Measurements from ENCODE around the gene GGPS1.

DNA sequence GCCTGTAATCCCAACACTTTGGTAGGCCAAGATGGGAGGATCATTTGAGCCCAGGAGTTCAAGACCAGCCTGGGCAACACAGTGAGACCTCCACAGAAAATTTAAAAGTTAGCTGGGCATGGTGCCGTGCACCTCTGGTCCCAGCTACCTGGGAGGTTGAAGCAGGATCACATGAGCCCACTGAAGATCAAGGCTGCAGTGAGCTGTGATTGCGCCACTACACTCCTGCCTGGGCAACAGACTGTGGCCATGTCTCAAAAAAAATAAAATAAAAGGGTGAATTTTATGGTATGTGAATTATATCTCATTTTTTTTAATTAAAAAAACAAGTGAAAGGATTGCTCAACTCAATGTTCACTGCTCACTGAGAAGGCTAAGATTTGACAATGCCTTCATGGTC, 9.1 kb upstream of the GGPS1 start:
- TF ChIP-seq, protein P1, sequence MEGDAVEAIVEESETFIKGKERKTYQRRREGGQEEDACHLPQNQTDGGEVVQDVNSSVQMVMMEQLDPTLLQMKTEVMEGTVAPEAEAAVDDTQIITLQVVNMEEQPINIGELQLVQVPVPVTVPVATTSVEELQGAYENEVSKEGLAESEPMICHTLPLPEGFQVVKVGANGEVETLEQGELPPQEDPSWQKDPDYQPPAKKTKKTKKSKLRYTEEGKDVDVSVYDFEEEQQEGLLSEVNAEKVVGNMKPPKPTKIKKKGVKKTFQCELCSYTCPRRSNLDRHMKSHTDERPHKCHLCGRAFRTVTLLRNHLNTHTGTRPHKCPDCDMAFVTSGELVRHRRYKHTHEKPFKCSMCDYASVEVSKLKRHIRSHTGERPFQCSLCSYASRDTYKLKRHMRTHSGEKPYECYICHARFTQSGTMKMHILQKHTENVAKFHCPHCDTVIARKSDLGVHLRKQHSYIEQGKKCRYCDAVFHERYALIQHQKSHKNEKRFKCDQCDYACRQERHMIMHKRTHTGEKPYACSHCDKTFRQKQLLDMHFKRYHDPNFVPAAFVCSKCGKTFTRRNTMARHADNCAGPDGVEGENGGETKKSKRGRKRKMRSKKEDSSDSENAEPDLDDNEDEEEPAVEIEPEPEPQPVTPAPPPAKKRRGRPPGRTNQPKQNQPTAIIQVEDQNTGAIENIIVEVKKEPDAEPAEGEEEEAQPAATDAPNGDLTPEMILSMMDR (IDR thresholded peaks at IDR 0.05), result no peak
- no peak for TF ChIP-seq EP300 (IDR thresholded peaks at IDR 0.05)

Data from esophagus muscularis mucosa (tissue), 3 donors.